Measurements from ENCODE around the gene MED26. TPM values are rescaled to one million over a fixed set of nuclear protein-coding genes. Genes with fewer than 3 reads are reported as not detected.

The MED26 gene
- polyA plus RNA-seq, 5 donors, result 6.6 to 10.2 (median 8.0) TPM

GRCh38 chr19:16542910-16543472, 85.0 kb downstream of the MED26 start:
- no peak for DNase-seq

GRCh38 chr19:16542045-16542909, 85.7 kb downstream of the MED26 start, which contains the start of gene CHERP:
Gene CHERP, minus strand, starts transcription at chr19:16542437. Its CDS starts 59 bp downstream, at chr19:16542378.
- peak; percentile 93 to 94 for DNase-seq

GRCh38 chr19:16541526-16542044, 86.4 kb downstream of the MED26 start:
- no peak for DNase-seq

GRCh38 chr19:16540948-16541347, 87.1 kb downstream of the MED26 start:
- DNase-seq, result no peak

- DNase-seq, result no peak
These were observed 90.9 kb downstream of the MED26 start for GRCh38 chr19:16537111-16537510.

- no peak for DNase-seq
These were observed 91.9 kb downstream of the MED26 start for GRCh38 chr19:16536130-16536529.

GRCh38 chr19:16535381-16535780, 92.6 kb downstream of the MED26 start:
- DNase-seq, result no peak

- DNase-seq, result no peak
These were observed 95.4 kb downstream of the MED26 start for GRCh38 chr19:16532440-16533234.

GRCh38 chr19:16531380-16531669, 96.7 kb downstream of the MED26 start:
- no peak for DNase-seq

- no peak for DNase-seq
These were observed 97.2 kb downstream of the MED26 start for GRCh38 chr19:16530540-16531379.

GRCh38 chr19:16529466-16530144, 98.4 kb downstream of the MED26 start:
- DNase-seq, result no peak

GRCh38 chr19:16527971-16528521, 100.0 kb downstream of the MED26 start:
- no peak for DNase-seq

GRCh38 chr19:16527334-16527935, 100.6 kb downstream of the MED26 start:
- no peak for DNase-seq

GRCh38 chr19:16525751-16526481, 102.1 kb downstream of the MED26 start:
- DNase-seq, result no peak

- DNase-seq, result no peak
These were observed 102.8 kb downstream of the MED26 start for GRCh38 chr19:16524991-16525734.
